ENCODE measurements around the gene MED26.
A peak's percentile ranks its signal among the peaks of the same experiment; 100 is the strongest.

The MED26 gene

DNA sequence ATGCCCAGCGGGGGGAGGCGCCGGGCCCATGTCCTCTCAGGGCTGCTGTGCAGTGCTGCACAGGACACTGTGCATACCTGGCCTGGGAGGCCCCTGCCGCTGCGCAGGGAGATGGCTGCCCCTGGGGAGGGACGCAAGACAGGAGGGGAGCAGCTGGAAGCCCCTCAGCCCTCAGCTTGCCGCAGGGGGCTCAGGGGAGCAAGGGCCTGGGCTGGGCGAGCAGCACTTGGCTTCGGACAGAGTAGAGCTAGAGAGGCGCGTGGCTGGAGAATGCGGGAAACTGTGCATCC, 96.7 kb downstream of the MED26 start:
- no peak for DNase-seq

DNA sequence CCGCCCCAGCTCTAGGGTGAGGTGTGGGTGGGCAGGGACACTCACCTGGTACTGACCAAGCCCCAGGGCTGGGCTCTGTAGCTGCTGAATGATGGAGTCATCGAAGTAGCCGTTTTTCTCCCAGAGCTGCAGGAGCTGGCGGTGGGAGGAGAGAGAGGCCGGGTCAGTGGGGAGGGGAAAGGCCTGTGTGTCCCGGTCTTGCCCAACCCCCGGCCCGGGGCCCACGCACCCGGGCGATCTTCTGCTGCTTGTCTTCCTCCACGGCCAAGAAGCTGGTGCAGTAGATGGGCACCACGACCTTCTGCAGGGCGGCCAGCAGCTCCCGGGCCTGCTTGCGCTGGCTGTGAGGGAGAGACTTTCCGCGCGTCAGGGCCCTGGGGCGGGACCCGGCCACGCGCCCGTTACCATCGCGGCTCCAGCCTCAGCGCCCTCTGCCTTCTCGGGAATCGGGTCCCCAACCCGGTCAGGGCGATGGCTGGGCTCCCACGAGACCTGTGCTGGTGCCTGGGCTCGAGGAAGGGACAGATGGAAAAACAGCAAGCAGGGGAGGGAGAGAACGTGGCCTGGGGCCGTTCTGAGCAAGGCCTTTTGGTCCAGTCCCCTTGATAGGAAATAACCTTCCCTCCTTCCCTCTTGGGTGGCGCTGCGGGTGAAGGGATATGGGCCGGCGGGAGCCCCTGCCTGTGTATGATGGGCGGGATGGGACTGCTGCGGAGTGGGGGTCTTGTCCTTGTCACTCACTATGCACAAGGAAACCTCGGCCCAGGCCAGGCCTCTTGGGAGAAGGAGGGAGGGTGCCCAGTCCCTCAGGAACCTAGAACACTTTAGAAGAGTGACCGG, 97.2 kb downstream of the MED26 start:
- no peak for DNase-seq

DNA sequence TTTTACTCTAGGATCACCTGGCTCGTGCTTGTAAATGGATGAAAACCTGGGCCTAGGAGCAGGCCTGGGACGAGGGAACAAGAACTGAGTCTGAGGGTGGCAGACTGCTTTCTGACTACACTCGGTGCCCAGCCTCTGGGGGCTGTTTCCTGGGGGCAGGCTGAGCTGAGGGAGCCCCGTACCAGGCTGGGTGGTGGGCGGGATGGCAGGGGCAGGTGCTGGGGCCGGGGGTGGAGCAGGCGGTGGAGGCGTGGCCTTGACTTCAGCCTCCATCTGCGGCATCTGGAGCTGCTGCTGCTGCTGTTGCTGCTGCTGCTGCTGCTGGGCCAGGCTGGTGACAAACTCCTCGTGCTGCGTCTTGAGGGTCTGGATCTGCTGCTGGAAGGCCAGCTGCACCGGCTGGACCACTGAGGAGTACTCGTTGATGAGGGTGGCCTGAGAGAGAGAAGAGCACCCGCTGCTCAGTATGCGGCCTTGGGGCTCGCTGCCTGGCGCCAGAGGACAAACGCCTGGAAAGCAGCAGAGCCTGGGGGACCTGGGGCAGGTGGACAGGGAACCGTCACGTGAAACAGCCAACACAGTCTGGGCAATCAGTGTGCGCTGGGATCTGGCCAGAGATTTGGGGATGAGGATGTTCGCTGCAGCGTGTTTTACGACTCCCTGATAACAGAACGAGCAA, 98.4 kb downstream of the MED26 start:
- no peak for DNase-seq

DNA sequence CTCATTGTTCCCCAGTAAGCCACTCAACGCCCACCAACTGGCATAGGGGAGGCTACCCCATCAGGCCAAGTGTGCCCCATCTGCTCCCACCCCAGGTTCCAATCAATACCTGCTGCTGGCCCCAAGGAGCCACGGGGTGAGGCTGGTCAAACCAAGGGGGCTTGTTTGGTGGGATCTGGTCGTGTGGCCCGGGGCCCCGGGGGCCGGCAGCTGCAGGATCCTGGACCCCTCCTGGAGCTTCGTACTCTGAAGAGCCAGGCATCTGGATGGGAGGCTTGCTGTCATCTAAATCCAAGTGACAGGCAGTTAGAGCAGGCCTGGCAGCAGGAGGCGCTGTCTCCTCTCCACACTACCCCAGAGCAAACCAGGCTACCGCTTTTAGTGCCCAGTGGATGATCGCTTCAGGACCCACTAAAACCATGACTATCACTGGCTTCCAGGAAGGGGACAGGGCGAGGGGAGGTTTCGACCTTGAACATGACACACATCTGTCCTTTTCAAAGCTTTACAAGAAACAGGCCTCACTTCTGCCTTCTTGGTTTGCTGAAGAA, 100.0 kb downstream of the MED26 start:
- peak; percentile 19 for DNase-seq

DNA sequence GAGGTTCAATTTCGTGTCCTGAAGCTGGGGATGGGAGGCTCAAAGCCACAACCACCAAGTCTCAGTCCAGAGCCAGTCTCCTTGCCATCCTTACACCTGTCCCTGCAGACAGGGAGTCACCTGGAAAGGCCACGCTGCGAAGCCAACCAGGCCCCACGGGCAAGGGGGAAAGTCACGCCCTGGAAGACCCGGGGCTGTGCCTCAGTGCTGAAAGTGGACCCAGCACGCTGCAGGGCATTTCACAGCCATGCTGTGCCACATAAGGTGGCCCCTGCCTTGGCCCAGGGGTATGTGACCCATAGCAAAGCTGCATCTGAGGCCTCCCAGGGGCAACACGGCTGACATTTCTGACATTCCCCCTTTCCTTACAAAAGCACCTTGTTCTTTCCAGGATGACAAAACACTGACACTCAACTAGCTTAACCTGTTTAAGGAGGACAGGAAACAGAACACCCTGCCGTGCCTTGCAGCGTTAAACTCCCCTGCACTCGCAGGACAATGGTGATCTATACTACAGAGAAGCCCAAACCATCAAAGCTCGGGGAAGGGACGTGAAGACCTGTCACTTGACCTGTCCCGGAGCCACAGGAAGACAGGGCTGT, 100.6 kb downstream of the MED26 start:
- DNase-seq, result no peak

DNA sequence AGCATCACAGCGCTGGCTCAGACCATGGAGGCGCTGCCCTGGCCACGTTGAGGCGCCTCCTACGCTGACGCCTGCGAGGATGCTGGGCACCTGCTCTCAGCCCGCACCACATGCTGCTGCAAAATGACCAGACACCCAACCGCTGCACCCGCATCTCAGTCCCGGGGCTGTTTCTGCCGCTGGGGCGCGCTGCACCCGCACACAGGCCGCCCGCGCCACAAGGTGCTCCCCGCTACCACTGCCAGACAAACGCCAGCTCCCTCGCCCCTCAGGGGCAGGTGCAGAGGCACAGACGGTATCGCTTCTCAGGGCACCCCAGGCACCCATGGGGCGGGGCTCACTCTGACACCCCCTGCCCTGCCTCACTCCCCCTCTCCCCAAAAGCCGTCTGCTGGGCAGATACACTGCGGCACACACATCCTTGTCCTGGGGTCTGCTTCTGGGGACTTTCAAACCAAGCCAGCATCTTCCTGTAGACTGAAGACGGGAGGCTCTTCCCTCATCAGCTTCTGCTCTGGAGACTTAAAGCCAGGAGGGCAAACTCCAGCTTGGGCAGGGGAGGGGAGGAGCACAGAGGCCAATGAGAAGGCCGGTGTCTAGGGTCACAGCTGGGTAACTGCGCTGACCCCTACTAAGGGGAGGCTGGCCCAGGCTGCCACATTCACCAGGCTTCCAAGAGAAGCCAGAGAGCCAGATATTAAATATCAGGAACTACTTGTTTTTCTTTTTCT, 102.1 kb downstream of the MED26 start:
- DNase-seq, result no peak

DNA sequence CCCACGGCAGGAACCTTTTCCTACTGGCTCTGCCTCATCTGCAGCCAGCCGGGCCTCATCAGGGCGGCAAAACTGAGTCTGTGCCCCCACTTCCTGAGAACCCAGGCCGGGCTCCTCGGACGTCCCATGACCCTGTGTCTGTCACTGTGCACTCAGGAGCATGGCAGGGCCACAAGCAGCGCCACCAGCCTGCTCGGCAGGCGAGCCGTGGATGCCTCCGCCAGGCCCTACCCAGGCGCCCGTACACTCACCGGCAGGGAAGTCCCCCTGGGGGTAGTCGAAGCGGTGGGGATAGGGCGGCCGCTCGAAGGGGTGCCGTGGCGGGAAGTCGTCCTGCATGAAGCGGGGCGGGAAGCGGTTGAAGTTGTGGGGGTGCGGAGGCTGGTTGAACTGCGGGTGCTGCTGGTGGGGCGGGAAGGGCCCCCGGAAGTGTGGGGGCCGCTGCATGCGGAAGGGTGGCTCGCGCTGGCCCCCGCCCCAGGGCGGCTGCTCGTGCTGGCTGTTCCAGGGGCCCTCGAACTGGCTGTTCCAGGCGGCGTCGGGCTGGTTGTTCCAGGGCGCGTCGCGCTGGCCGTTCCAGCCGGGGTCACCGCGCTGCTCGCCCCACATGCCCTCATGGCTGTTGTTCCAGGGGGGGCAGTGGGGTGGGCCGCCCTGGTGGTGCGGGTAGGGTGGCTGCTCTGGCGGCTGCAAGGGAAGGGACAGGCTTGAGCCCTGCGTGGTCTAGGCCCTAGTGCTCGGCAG, 102.8 kb downstream of the MED26 start:
- no peak for DNase-seq
